HG02943 (cell line): Measurements from ENCODE around the gene CYBB.

Experiments used
- ATAC-seq: cut with Tn5 transposase; IDR thresholded peaks from one replicate; pipeline ENCODE4 v1.9.1; 2021; ENCODE audit warnings: mild to moderate bottlenecking, low read depth, moderate library complexity; ENCODE audit not compliant: unreplicated experiment

The CYBB gene

DNA sequence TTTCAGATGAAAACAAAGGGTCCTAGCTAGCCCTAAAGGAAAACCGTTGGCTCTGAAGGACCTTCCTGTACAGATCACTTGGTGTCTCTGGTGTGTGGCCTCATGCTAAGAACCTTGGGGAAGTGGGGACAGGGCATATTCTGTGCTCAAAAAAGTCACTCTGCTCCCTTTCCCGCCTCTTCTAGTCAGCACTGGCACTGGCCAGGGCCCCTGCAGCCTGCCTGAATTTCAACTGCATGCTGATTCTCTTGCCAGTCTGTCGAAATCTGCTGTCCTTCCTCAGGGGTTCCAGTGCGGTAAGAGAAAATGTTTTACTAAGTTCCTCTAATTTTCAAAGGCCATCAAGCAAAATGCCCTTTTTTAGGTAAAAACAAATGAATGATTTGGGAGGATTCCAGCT is 3.4 kb downstream of the CYBB start:
- ATAC-seq, result no peak

DNA sequence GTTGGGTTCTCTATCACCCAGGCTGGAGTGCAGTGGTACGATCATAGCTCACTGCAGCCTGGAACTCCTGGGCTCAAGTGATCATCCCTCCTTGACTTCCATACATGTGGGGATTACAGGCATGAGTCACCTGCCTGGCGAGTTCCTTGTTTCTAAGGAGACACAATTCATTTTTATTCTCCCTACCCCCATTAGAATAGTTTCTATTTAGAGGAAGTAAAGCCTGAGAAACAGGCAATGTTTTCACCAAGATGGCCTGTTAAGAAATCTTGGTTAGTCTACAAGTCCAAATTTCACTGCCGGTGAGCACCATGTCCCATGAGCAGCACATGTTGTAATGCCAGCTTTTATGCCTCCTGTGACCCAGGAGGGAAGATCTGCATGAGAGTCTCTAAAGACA is 5.7 kb downstream of the CYBB start:
- no peak for ATAC-seq

DNA sequence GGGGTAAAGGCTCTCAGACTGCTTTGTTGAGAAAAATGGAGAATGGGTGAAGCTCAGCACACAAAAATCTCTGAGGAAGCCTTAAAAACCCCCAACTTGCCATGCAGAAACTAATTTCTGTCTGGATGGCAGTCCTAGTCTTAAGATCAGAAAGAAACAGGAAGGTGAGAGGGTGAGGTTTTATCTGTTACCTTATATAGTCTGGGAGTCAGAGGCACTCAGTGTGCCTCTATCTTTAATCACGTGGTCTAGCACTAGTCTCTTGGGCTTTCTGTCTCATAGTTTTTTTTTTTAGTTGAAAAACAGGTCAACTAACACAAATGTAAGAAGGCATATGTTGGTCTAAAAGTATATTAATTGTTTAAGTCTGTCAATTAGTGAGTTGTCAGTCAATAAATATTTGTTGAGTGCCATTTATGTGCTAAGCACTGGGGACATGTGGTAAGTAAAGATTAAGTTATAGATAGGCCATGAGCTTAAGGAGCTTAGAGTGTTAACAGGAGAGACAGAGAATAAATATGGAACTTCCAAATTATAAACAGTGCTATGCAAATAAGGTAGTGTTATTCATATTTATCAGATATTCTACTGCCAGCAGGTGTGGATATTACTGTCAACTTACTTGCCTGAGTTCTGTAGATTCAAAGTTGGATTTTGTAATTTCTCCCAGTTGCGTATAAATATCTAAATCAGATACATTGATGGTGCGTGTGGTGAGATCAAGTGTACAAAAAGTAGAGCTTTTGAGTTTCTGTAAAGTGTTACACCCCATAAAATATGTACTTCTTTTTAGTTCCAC is 7.0 kb downstream of the CYBB start:
- ATAC-seq, result peak; percentile 83

DNA sequence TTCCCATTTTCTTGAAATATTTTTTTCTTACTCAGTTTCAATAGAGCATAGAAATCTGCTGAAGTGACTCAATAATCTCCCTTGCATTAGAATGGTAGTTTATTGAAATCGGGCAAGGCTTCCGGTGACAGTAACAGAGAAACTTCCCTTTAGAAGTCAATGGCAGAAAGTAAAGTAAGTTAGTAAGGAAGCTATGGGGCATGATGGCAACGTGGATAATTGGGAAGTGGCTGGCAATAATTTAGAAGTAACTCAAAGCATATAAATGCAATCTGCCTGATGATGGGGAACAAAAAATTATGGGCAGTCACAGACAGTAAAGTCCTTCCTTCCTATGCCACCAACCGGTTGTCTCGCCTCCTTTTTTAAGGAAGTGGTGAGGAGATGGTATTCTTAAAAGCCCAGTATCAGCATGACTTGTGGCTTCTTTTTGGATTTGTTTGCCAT is 7.6 kb downstream of the CYBB start:
- peak; percentile 50 for ATAC-seq

DNA sequence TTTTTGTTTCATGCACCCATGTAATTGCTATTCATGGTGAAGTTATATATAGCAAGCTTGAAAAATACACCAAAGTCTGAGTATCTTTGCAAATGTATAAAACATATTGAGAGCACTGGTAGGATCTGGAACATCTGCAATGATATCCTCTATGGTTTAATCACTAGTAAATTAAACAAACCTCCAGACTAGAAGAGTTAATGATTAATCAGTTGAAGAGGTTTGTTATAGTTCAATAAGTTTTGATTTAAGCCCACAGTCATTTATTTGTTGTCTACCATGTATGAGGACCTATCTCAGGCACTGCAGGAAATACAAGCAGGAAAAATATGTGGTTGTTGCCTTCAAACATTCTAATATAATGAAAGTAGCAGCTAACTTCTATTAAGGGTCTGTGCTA is 16.5 kb downstream of the CYBB start:
- no peak for ATAC-seq

DNA sequence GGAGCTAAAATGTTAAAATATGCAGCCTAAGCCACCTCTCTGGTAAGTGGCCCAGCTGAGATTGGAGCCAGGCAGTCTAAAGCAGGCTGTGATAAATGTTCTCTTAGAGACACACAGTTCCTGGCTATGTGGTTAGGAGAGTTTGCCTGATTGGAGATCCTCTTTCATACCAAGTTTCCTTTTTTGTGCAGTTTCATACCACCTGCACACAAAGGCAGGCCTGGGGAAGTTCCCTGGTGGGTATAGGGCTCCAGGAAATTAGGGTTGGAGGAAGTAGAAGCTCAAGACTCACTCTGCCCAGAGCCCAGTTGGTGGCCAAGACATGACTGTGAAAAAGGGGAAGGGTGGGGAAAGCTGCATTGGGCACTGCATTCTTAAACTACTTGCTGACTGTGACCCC is 16.9 kb downstream of the CYBB start:
- peak; percentile 79 for ATAC-seq

DNA sequence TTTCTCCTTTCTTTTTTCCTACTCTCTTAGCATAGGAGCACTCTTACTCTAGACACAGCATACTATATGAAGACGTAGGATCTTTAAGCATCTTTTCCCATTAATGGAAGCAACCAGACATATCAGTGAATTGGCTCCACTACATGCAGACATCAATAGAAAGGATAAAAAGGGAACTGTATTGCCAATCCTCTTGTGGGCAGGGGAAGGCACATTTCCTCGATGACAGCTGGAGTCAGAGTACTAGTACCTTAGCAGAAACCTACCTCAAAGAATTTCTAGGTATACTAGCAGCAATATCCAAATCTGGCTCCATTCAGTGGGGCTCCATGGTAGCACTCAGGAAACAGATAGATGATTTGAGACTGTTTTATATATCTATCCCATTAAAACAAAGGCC is 20.1 kb downstream of the CYBB start:
- no peak for ATAC-seq

DNA sequence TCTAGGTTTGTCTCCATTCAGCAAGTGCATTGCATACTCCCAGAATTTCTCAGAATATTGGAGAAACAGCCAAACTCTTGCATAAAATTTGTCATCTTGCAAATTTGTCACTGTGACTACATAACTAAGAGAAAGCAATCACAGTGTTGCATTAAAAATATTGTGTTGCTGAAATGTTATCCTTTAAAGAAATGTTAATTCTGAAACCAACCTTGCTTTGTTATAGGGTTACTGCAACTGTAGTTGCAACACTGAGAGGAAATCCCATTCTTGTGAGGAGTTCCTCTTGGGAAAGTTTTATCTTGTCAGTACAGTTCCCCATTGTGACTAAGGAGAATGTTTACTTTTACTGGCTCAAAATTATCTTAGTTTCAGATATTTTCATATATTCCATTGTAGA is 20.9 kb downstream of the CYBB start:
- no peak for ATAC-seq

DNA sequence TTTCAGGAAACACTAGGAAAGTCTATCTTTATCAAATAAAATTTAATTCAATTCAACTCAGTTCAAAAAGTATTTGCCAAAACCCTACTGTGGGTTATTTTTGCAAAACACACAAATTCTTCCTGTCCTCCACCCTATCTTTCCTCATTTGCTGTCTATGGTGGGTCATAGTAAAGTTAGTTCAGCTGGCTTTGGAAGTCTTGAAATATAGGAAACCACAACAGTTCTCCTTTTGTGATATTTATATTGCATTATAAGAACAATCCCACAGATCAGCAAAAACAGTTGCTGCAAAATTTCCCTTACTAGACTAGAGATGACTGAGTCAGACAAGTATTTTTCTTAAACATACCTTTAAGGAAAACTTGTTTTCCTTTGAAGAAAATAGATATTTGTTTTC is 22.2 kb downstream of the CYBB start:
- no peak for ATAC-seq

DNA sequence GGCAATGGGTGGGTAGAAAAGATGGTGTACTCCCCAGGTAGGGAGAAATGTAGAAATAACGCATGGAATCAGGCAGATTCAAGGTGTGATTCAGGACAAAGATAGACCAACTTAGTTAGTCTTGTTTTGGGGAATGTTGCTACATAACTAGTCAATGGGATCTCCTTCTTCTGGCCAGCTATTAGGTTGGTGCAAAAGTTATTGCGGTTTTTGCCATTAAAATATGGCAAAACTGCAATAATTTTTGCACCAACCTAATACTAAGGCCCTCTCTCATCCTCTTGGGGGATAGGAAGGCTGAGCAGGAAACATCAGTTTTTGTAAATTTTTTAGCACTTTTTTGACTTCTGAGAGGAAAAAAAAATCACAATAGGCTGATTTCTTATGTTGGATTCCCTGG is 23.2 kb downstream of the CYBB start:
- no peak for ATAC-seq

DNA sequence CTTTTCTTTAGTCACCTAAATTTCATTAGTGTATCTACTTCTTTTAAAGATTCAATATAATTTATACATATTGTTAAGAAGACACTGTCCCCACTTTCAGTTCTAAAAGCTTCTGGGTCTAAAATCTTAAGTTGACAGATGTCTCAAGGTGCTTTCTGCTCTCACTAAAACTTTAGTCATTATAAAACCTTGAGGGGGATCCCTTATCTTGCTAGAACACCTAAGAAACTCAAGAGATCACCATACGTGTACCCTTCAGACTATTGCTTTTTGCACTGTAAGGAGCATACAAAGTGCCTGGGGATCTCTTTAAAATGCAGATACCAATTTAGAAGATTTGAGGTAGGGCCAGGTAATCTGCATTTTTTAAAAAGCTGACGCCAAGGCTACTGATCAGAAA is 30.1 kb downstream of the CYBB start:
- ATAC-seq, result no peak

DNA sequence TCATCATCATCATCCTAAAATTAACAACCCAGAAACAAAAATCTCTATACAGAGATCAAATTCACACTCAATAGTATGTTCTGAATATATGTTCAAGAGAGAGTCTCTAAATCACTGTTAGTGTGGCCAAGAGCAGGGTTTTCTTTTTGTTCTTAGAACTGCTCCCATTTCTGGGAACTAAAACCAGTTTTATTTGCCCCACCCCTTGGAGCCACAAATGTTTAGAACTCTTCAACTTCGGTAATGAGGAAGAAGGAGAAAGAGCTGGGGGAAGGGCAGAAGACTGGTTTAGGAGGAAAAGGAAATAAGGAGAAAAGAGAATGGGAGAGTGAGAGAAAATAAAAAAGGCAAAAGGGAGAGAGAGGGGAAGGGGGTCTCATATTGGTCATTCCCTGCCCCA is 32.3 kb downstream of the CYBB start:
- no peak for ATAC-seq

DNA sequence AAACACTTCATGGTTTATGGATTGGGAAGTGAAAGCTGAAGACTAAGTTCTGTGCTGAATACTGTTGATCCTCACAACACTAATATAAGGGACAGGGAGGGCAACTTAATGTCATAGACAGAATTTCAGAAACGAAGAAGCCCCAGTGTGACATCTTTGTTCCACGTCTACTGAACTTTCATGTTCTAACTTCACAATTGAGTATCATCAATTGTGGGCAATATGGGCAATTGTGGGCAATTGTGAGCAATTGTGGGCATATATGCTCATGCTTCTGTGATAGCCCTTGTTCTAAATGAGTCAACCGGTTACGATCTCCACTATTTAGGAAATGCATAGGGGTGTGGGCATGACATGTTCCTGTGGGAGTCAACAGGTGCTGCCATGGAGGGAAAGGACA is 33.7 kb downstream of the CYBB start:
- ATAC-seq, result no peak

DNA sequence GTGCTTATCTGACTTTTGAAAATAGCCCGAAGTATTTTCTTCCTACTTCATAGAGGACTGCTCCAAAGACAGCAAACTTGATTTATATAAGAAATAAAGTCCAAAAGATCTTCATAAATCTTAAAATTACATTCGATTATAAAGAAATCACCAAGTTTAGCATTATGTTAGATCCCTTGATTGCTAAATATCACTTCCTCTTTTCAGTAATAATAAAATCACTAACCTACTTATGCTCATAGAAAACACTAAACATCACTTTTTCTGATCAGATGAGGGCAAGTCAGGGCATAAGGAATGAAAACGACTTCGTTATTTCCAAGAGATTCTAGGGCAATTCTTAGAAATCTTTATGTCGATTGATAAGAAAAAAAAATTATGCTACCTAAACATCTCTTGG is 35.5 kb downstream of the CYBB start:
- ATAC-seq, result no peak

DNA sequence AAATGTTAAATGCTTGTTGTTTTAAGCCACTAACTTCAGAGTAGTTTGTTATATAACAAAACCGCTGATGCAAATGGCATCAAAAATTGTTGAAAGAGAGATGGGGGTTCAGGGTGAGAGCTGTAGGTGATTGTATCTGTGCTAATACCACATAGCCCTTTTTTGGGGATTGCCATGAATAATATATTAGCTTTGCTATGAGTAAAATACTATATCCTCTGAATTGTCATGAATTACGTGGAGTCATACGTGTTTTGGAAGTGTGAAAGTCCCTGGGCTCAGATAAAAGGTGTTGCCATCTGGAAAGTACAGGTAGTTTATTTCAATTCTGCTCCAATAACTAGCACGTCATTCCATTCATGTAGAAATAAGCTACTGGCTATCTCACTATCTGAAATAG is 36.9 kb downstream of the CYBB start:
- ATAC-seq, result no peak

DNA sequence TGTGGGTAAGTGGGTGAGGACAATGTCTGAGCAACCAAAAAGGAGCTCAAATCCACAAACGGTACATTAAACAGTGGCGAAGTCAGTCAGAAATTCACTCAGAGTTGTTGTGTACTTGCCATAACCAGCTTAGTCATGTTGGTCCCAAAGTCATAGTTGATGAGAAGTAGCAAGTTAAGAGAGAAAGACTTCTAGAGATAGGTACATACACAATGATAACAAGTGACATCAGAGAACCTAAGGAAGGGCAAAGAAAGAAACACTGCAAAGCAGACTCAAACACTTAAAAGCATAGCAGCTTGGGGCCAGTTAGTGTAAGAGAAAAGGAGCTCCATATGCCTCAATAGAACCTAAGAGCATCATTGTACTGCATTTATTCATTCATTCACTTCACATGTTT is 37.3 kb downstream of the CYBB start:
- no peak for ATAC-seq

DNA sequence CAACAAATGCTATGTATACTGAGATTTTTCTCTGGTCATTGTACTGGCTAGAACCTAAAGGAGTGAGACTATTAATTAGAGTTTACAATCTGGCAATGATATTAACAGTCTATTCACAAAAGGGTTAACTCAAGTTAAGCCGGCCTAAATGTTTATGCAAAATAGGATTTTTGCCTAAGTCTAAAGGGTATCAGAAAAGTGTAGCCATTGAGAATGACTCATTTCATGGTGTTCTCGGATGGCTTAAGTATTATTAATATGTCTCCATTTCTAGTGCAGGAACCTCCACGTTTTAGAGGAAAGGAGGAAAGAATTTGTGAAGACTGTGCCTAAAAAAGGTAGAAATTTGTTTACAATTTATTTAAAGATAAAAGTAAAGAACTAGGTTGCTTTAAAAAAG is 37.7 kb downstream of the CYBB start:
- ATAC-seq, result no peak

DNA sequence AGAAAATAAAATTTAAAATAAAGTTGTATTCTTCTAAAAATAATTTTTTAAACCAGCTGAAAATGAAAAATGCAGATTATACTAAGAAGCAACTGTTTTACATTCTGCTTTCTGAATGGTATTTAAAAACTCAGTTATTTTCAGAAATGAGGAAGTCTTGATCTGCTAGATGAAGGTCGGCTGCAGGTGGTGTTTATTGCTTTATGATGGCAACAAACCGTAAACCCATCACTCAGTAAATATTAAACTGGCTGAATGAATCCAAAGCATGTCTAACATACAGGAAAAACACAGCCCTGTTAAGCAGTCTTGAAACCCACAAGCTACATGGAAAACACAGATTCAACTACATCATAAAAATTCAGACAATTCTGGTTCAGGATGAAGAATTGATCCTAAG is 38.2 kb downstream of the CYBB start:
- no peak for ATAC-seq

DNA sequence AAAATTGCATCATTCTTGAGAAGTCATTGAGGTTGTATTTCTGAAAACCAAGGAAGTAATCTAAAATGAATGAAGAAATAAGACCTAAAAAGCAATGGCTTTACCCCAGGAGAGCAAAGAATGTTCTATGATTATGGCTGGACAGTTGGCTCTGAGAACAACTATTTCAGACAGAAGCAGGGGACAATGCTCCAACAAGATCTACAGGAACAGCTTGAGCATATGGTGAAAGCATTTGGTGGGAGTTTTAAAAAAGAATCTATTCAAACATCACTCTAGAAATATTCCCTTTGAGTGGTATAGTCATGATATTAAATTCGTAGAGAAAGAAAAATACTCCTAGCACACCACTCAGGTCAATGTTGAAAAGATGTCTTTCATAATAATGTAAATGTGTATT is 40.8 kb downstream of the CYBB start:
- ATAC-seq, result no peak

DNA sequence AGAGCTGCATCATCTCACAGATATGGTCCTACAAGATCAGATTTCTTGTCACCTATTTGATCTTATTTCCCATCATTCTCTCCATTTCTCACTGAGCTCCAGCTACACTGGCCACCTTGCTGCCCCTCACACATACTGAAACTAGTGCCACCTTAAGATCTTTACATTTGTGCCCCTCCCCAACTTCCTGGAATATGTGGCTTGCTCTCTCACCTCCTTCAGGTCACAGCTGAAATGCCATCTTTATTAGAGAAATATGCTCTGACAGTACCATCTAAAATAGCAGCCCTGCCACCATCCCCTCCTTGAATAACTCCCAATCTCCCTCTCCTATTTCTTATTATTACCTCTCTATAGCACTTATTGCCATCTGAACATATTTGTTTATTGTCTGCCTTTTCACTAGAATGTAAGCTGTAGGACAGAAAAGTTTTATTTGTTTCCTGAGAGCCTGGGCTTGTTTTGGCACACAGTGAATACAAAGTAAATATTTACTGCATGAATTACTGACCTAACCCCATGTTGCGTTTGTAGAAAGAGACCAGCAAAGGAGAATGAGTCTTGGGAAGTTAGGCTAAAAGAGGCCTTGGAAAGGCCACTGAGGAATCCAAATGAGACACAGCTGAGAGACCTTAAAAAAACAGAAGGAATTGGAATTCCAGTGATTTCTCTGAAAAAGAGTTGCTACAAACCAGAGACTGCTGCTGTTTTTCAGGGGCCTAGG is 44.8 kb downstream of the CYBB start:
- no peak for ATAC-seq

DNA sequence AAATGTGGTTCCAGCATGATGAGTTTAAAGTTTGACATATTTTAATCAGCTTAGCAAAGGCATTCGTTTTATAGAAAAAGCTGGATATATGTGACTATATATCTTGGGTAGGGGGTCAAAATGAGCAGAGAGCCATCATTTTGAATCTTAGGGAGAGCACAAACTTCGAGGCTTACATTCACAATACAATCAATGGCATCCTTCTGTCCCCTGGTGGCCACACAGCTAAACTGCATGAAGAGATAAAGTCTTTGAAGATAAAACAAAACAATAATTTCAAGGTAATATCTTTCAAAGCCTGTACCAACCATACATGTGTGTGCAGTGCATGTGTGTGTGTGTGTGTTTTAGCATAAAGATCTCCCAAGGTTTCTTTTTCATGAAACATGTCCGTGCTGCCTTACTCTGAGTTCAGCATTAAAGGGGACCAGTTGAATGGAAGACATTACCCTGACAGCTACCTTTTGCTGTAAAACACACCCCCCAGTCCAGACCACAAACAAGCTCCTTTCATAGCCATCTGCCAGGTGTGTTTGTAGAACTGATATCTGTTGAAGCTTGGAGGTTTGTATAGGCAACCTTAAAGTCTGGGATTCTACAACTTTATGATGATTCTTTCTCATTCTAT is 45.5 kb downstream of the CYBB start:
- peak; percentile 75 for ATAC-seq

DNA sequence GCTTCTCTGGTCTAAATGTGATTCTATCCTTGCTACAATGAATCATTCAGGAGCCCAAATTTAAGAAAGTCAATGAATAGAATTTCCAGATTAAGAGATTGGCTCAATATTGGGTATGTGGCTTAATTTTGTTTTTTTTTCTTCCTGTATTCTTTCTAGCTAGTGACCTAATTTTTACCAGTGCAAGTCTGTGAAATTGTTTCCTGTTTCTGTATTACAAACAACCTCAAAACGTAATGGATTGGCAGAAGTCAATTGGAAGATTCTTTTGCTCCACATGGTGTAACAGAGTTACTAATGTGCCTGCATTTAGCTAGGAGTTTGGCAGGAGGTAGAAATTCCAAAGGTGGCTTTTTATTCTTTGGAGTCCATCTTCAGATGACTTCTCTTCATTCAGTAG is 49.9 kb downstream of the CYBB start:
- ATAC-seq, result no peak
